HEK293 (cell line): ENCODE measurements around the gene ZNF609.
"Not testable (repeated sequence)": the region's sequence is repeated elsewhere in the genome, so short reads cannot be mapped to it uniquely, and the experiment has no call there.

Source experiments
- CTCF ChIA-PET: fragments of 350-600 bp; formaldehyde crosslinking; extraction: SDS; loops from one replicate; lab custom pipeline; 2021; ENCODE audit warnings: antibody characterized with exemption; lab: Yijun Ruan, JAX
- POLR2A ChIA-PET: fragments of 300-600 bp; formaldehyde crosslinking; extraction: SDS; loops from one replicate; lab custom pipeline; 2020; ENCODE audit warnings: antibody characterized with exemption, inconsistent platforms; lab: Yijun Ruan, JAX
- H3K27ac ChIP-seq: fragments of 200-500 bp; sonication (Bioruptor generic); 2 replicates; pipeline ENCODE4 v1.5.1; 2014; ENCODE audit warnings: low read depth, low read length, control low read depth, inconsistent platforms; ENCODE audit errors: extremely low read depth
- H3K36me3 ChIP-seq, 2 experiments: fragments of 200-500 bp in 1 of 2; sonication (Bioruptor generic) in 1 of 2; 1 replicate in 1 of 2; 2 replicates in 1 of 2; pipeline ENCODE4 v1.5.1; 2014 to 2017; ENCODE audit warnings: inconsistent platforms in 2 of 2, low read length in 2 of 2; ENCODE audit not compliant: control insufficient read depth in 2 of 2, insufficient read depth in 1 of 2
- H3K4me1 ChIP-seq: fragments of 200-500 bp; sonication (Bioruptor generic); 2 replicates; pipeline ENCODE4 v1.5.1; 2014; ENCODE audit warnings: mild to moderate bottlenecking, low read length, inconsistent platforms; ENCODE audit not compliant: control insufficient read depth, insufficient read depth
- H3K4me3 ChIP-seq: 2 replicates; pipeline ENCODE4 v1.5.1; 2011; ENCODE audit warnings: low read depth, mild to moderate bottlenecking, control low read depth, low read length, moderate library complexity
- H3K9me3 ChIP-seq: fragments of 200-500 bp; sonication (Bioruptor generic); 2 replicates; pipeline ENCODE4 v1.5.1; 2014; ENCODE audit warnings: low read depth, low read length, inconsistent platforms; ENCODE audit not compliant: control insufficient read depth, insufficient read depth
- ATF2 ChIP-seq: fragments of 450-650 bp; formaldehyde crosslinking; IDR thresholded peaks from 2 replicates; pipeline ENCODE4 v1.5.1; 2016; ENCODE audit warnings: missing biosample characterization, missing genetic modification characterization, low read depth
- GLIS1 ChIP-seq: fragments of 450-650 bp; formaldehyde crosslinking; IDR thresholded peaks from 2 replicates; pipeline ENCODE4 v1.5.1; 2016; ENCODE audit warnings: missing biosample characterization, missing genetic modification characterization
- PRDM10 ChIP-seq: fragments of 450-650 bp; formaldehyde crosslinking; IDR thresholded peaks from 2 replicates; pipeline ENCODE4 v1.5.1; 2016; ENCODE audit warnings: missing biosample characterization, missing genetic modification characterization
- ZBTB7A ChIP-seq: fragments of 450-650 bp; formaldehyde crosslinking; IDR thresholded peaks from 2 replicates; pipeline ENCODE4 v1.5.1; 2016; ENCODE audit warnings: low read depth, missing biosample characterization, missing genetic modification characterization
- ZNF121 ChIP-seq: fragments of 450-650 bp; formaldehyde crosslinking; IDR thresholded peaks from 2 replicates; pipeline ENCODE4 v1.5.1; 2016; ENCODE audit warnings: missing biosample characterization, missing genetic modification characterization
- ZNF132 ChIP-seq: fragments of 450-650 bp; formaldehyde crosslinking; IDR thresholded peaks from 2 replicates; pipeline ENCODE4 v1.5.1; 2017; ENCODE audit warnings: missing biosample characterization, missing genetic modification characterization, borderline replicate concordance
- ZNF138 ChIP-seq: fragments of 450-650 bp; formaldehyde crosslinking; IDR thresholded peaks from 2 replicates; pipeline ENCODE4 v1.5.1; 2016; ENCODE audit warnings: missing biosample characterization, missing genetic modification characterization, borderline replicate concordance
- ZNF146 ChIP-seq: fragments of 450-650 bp; formaldehyde crosslinking; IDR thresholded peaks from 2 replicates; pipeline ENCODE4 v1.5.1; 2016; ENCODE audit warnings: missing biosample characterization, missing genetic modification characterization
- ZNF18 ChIP-seq: fragments of 450-650 bp; formaldehyde crosslinking; IDR thresholded peaks from 2 replicates; pipeline ENCODE4 v1.5.1; 2016; ENCODE audit warnings: missing biosample characterization, missing genetic modification characterization
- ZNF202 ChIP-seq: fragments of 450-650 bp; formaldehyde crosslinking; IDR thresholded peaks from 2 replicates; pipeline ENCODE4 v1.5.1; 2016; ENCODE audit warnings: missing biosample characterization, missing genetic modification characterization, borderline replicate concordance
- ZNF223 ChIP-seq: fragments of 450-650 bp; formaldehyde crosslinking; IDR thresholded peaks from 2 replicates; pipeline ENCODE4 v1.5.1; 2016; ENCODE audit warnings: missing biosample characterization, missing genetic modification characterization
- ZNF366 ChIP-seq: fragments of 450-650 bp; formaldehyde crosslinking; conservative IDR thresholded peaks from 2 replicates; pipeline ENCODE4 v1.5.1; 2016; ENCODE audit warnings: missing biosample characterization, missing genetic modification characterization
- ZNF398 ChIP-seq: fragments of 450-650 bp; formaldehyde crosslinking; IDR thresholded peaks from 2 replicates; pipeline ENCODE4 v1.5.1; 2017; ENCODE audit warnings: missing biosample characterization, missing genetic modification characterization
- ZNF561 ChIP-seq: fragments of 450-650 bp; IDR thresholded peaks from 2 replicates; pipeline ENCODE4 v1.5.1; 2018; ENCODE audit warnings: missing biosample characterization, missing genetic modification characterization, borderline replicate concordance
- ZNF768 ChIP-seq: fragments of 450-650 bp; formaldehyde crosslinking; IDR thresholded peaks from 2 replicates; pipeline ENCODE4 v1.5.1; 2018; ENCODE audit warnings: missing biosample characterization, mild to moderate bottlenecking, missing genetic modification characterization
- ZSCAN23 ChIP-seq: fragments of 450-650 bp; formaldehyde crosslinking; IDR thresholded peaks from 2 replicates; pipeline ENCODE4 v1.5.1; 2016; ENCODE audit warnings: missing biosample characterization, missing genetic modification characterization

Gene ZNF609

GRCh38 chr15:64642875-64643274, 182.5 kb downstream of the ZNF609 start:
- Histone ChIP-seq H3K9me3 (no peaks in the 10 kb centered on the region), H3K27ac (no peak overlapping the region), H3K4me1 (no peaks in the 10 kb centered on the region), H3K4me3 (no peak overlapping the region), H3K36me3 (no peaks in the 10 kb centered on the region)
- ChIA-PET POLR2A (no interaction called here), CTCF (no interaction called here)
- TF ChIP-seq ZNF561, result no peak
- TF ChIP-seq ZNF768 (tag by site-specific recombination), result no peak
- no peak for TF ChIP-seq ZNF18
- no peak for TF ChIP-seq ATF2 (tag by site-specific recombination)

GRCh38 chr15:64643685-64644084, 183.3 kb downstream of the ZNF609 start:
- Histone ChIP-seq H3K4me3 (no peak overlapping the region), H3K36me3 (no peaks in the 10 kb centered on the region), H3K27ac (no peak overlapping the region), H3K9me3 (no peaks in the 10 kb centered on the region), H3K4me1 (no peaks in the 10 kb centered on the region)
- no peak for TF ChIP-seq ZSCAN23 (tag by site-specific recombination)
- TF ChIP-seq ZNF121 (tag by site-specific recombination), result 0 out of 2 replicates have a peak, but pooled peaks have one; percentile 31
- CTCF ChIA-PET, result interaction anchor here (1.4 kb wide), 1 partner anchor 10 kb away, joined by 4 read pairs; no protein-coding TSS in a partner anchor
- POLR2A ChIA-PET, result no interaction called here

GRCh38 chr15:64644811-64645210, 184.4 kb downstream of the ZNF609 start:
- H3K36me3 ChIP-seq, H3K4me1 ChIP-seq, H3K4me3 ChIP-seq, H3K27ac ChIP-seq, H3K9me3 ChIP-seq, POLR2A ChIA-PET: not testable (repeated sequence)
- CTCF ChIA-PET, result interaction anchor here (1.4 kb wide), 1 partner anchor 9 kb away, joined by 4 read pairs; no protein-coding TSS in a partner anchor
- peak; percentile 74 for TF ChIP-seq ZNF366 (tag by site-specific recombination)

- H3K4me1 ChIP-seq, result no peaks in the 10 kb centered on the region
- no peaks in the 10 kb centered on the region for H3K9me3 ChIP-seq
- POLR2A ChIA-PET, result interaction anchor here (0.6 kb wide), 1 partner anchor 195 kb away, joined by 3 read pairs; no protein-coding TSS in a partner anchor
- H3K27ac ChIP-seq, result no peak overlapping the region
- CTCF ChIA-PET, result no interaction called here
- no peaks in the 10 kb centered on the region for H3K36me3 ChIP-seq
- H3K4me3 ChIP-seq, result no peak overlapping the region
- TF ChIP-seq ZNF132 (tag by site-specific recombination) (no peak), ZBTB7A (tag by site-specific recombination) (no peak), ZNF146 (peak; percentile 52; the same call in 1 of the 2 replicates), ZNF138 (tag by site-specific recombination) (no peak)
Measured at GRCh38 chr15:64645995-64646394, 185.6 kb downstream of the ZNF609 start.

GRCh38 chr15:64647367-64647766, 187.0 kb downstream of the ZNF609 start:
- Histone ChIP-seq H3K4me3 (no peak overlapping the region), H3K4me1 (no peaks in the 10 kb centered on the region), H3K27ac (no peak overlapping the region), H3K36me3 (no peaks in the 10 kb centered on the region), H3K9me3 (no peaks in the 10 kb centered on the region)
- ChIA-PET POLR2A (no interaction called here), CTCF (no interaction called here)
- TF ChIP-seq ZNF398 (tag by site-specific recombination), result no peak
- TF ChIP-seq GLIS1 (tag by site-specific recombination), result no peak
- TF ChIP-seq ZNF138 (tag by site-specific recombination), result no peak
- no peak for TF ChIP-seq ZNF223 (tag by site-specific recombination)
- TF ChIP-seq PRDM10, result no peak
- no peak for TF ChIP-seq ZNF202
